BJ (cell line): ENCODE measurements around the gene ZNF236. TPM values are rescaled to one million over a fixed set of nuclear protein-coding genes. Genes with fewer than 3 reads are reported as not detected.

Source experiments
- CTCF ChIA-PET: fragments of 350-600 bp; formaldehyde crosslinking; extraction: SDS; loops from one replicate; lab custom pipeline; 2021; ENCODE audit warnings: antibody characterized with exemption, inconsistent platforms; lab: Yijun Ruan, JAX
- POLR2A ChIA-PET: fragments of 300-600 bp; sonication (Branson Sonifier 250); formaldehyde crosslinking; extraction: SDS; loops from one replicate; lab custom pipeline; 2021; ENCODE audit warnings: antibody characterized with exemption; lab: Charles Lee
- DNase-seq: peaks from one replicate; pipeline ENCODE4 v3.0.0-alpha.2; 2011; ENCODE audit warnings: low read depth
- H3K27me3 ChIP-seq: 2 replicates; pipeline ENCODE4 v1.6.0; 2011; ENCODE audit warnings: low read length; ENCODE audit not compliant: control insufficient read depth, insufficient read depth
- H3K36me3 ChIP-seq: 2 replicates; pipeline ENCODE4 v1.5.1; 2011; ENCODE audit warnings: low read length; ENCODE audit not compliant: control insufficient read depth, insufficient read depth
- H3K4me3 ChIP-seq: 2 replicates; pipeline ENCODE4 v1.5.1; 2011; ENCODE audit warnings: low read depth, mild to moderate bottlenecking, control low read depth, low read length
- CTCF ChIP-seq: IDR thresholded peaks from 2 replicates; pipeline ENCODE4 v1.5.1; 2011; ENCODE audit warnings: low read depth, mild to moderate bottlenecking, control low read depth, inconsistent platforms, low read length, moderate library complexity; ENCODE audit not compliant: insufficient read depth
- polyA plus RNA-seq: library from polyadenylated mRNA; depleted of rRNA; stranded (reverse); fragments of >200 nt; gene quantifications from 2 replicates; pipeline ENCODE4 v1.2.3, GENCODE V29; 2011

Gene ZNF236
- polyA plus RNA-seq, 1 experiment: 5.1 TPM

GRCh38 chr18:76873713-76874112 is 51.4 kb downstream of the ZNF236 start:
- POLR2A ChIA-PET: no interaction called here
- Histone ChIP-seq H3K36me3 (peaks cover 6% of the 10 kb centered on the region), H3K27me3 (no peaks in the 10 kb centered on the region), H3K4me3 (no peak overlapping the region)
- CTCF ChIA-PET: interaction anchor here (0.6 to 1.1 kb wide), 3 partner anchors 10 to 109 kb away, joined by 3 read pairs; no protein-coding TSS in a partner anchor
- no peak for DNase-seq
- no peak for TF ChIP-seq CTCF

GRCh38 chr18:76874642-76875389 is 52.5 kb downstream of the ZNF236 start:
- H3K36me3 ChIP-seq: peaks cover 6% of the 10 kb centered on the region
- ChIA-PET POLR2A (no interaction called here), CTCF (interaction anchor here (0.5 to 1.1 kb wide), 3 partner anchors 27 to 108 kb away, joined by 3 to 4 read pairs (median 3); no protein-coding TSS in a partner anchor)
- H3K27me3 ChIP-seq: no peaks in the 10 kb centered on the region
- no peak for TF ChIP-seq CTCF
- no peak for DNase-seq
- H3K4me3 ChIP-seq: no peak overlapping the region

GRCh38 chr18:76875390-76876325 is 53.3 kb downstream of the ZNF236 start:
- H3K4me3 ChIP-seq: no peak overlapping the region

GRCh38 chr18:76878426-76878825 is 56.1 kb downstream of the ZNF236 start:
- H3K27me3 ChIP-seq: no peaks in the 10 kb centered on the region
- no peak for DNase-seq
- ChIA-PET POLR2A (no interaction called here), CTCF (no interaction called here)
- no peak overlapping the region for H3K4me3 ChIP-seq
- peaks cover 12% of the 10 kb centered on the region for H3K36me3 ChIP-seq
- TF ChIP-seq CTCF: no peak

More at GRCh38 chr18:76875390-76876325, 53.3 kb downstream of the ZNF236 start:
- TF ChIP-seq CTCF: peak; percentile 65
- ChIA-PET CTCF (interaction anchor here (0.7 to 0.8 kb wide), 2 partner anchors 11 to 14 kb away, joined by 3 read pairs; no protein-coding TSS in a partner anchor), POLR2A (no interaction called here)
- peaks cover 9% of the 10 kb centered on the region for H3K36me3 ChIP-seq
- DNase-seq: no peak
- no peaks in the 10 kb centered on the region for H3K27me3 ChIP-seq

- ChIA-PET POLR2A (no interaction called here), CTCF (no interaction called here)
- H3K4me3 ChIP-seq: no peak overlapping the region
- H3K36me3 ChIP-seq: peaks cover 7% of the 10 kb centered on the region
- no peaks in the 10 kb centered on the region for H3K27me3 ChIP-seq
- no peak for TF ChIP-seq CTCF
- no peak for DNase-seq
Observed at GRCh38 chr18:76880026-76880425, 57.7 kb downstream of the ZNF236 start.
